Skeletal muscle cell (primary cell): ENCODE measurements around the gene KRT33A.
"Not testable (repeated sequence)": the region's sequence is repeated elsewhere in the genome, so short reads cannot be mapped to it uniquely, and the experiment has no call there.

Experiments
- DNase-seq: peaks from one replicate; pipeline ENCODE4 v3.0.0-alpha.2; 2010; ENCODE audit warnings: low read depth
- H3K4me3 ChIP-seq: 2 replicates; pipeline ENCODE4 v1.5.1; 2011; ENCODE audit warnings: low read depth, mild to moderate bottlenecking, control low read depth, low read length, moderate library complexity

The KRT33A gene

DNA sequence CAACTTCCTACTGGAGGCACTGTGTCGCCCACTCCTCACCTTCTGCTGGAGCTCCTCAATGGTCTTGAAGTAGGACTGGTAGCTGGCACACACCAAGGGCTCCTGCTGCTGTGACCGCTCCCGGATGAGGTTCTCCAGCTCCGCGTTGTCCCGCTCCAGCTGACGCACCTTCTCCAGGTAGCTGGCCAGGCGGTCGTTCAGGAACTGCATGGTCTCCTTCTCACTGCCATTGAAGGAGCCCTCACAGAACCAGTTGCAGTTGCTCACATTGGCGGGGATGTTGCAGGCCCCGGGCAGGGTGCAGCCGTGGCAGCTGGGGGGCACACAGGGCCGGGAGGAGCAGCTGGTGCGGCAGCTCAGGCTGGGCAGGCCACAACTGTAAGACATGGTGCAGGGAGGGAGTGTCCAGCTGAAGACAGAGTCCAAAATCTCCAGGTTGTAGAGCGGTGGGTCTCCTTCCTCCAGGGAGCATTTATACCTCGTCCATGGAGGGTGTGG, at the start of gene KRT33A:
Gene KRT33A (minus strand): TSS at position 448 of the 498 bp plus-strand sequence. CDS start 61 bp downstream, at position 387.
- not testable (repeated sequence) for H3K4me3 ChIP-seq

DNA sequence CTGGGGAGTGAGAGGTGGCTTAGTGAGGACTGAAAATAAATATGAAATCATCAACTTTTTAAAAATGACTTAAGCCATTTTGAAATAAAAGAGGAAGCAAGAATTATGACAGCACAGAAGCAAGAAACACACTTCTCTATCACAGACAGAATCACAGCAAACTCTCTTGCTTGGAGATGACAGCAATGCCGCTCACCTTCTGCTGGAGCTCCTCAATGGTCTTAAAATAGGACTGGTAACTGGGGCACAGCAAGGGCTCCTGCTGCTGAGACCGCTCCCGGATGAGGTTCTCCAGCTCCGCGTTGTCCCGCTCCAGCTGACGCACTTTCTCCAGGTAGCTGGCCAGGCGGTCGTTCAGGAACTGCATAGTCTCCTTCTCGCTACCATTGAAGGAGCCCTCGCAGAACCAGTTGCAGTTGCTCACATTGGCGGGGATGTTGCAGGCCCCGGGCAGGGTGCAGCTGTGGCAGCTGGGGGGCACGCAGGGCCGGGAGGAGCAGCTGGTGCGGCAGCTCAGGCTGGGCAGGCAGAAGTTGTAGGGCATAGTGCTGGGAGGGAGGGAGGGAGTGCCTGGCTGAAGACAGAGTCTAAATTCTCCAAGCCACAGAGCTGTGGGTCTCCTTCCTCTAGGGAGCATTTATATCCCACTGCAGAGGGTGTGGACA, 46.5 kb upstream of the KRT33A start, which contains the start of gene KRT31:
Gene KRT31 (minus strand): TSS at position 613 of the 665 bp plus-strand sequence. CDS start 69 bp downstream, at position 544.
- no peak within 1 kb of the TSS for H3K4me3 ChIP-seq
- no peak for DNase-seq

More for the DNA sequence above, at the start of gene KRT33A:
- not testable (repeated sequence) for DNase-seq

DNA sequence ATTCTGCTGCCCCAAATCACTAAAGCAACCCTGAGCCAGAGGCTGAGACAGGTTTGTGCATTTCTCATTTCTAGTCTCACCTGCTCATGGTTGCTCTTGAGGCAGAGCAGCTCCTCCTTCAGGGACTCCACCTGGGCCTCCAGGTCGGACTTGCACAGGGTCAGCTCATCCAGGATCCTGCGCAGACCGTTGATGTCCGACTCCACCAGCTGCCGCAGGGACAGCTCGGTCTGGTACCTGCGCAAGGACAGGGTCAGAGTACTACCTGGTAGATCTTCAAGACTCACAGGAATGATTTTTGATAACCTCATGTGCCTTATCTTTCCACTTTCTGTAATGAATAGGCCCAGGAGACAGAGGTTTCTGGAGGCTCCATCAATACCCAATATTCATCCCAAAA, 45.7 kb upstream of the KRT33A start:
- DNase-seq: no peak

DNA sequence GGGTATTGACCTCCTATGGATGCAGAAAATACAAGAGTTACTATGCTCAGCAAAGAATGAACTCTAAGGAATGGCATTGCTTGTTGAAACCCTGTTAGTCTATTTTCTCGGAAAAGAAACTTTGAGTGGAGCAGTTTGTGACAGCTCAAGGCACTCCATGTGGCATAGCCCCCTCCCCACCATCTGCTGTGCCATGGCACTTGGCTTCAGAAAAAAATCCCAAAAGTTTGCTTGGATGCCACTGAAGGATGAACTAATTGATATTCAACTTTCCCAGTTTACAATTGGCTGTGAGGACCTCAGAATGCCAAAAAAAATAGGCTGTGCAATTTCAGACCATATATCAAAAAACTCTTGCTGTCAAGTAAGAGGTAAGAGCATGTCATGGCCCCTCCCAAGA, 45.0 kb upstream of the KRT33A start:
- no peak for DNase-seq
- no peak overlapping the region for H3K4me3 ChIP-seq

More for the DNA sequence above, 45.7 kb upstream of the KRT33A start:
- no peak overlapping the region for H3K4me3 ChIP-seq

DNA sequence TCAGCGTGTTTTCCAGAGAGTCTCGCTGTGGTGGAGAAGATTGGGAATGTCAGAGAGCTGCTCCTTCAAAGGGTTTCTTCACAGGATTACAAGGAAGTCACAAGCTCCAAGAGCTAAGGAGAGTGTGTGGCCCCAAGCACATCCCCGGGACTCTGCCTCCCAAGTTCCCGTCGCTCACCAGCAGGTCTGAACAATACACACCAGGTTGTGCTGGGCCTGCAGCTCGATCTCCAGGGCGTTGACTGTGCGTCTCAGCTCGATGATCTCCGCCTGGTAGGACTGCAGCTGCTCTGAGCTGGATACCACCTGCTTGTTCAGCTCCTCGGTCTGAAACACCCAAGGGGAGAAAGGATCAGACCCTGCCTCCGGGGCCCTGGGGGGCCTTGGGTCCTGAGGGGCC, 44.4 kb upstream of the KRT33A start:
- not testable (repeated sequence) for DNase-seq, H3K4me3 ChIP-seq

DNA sequence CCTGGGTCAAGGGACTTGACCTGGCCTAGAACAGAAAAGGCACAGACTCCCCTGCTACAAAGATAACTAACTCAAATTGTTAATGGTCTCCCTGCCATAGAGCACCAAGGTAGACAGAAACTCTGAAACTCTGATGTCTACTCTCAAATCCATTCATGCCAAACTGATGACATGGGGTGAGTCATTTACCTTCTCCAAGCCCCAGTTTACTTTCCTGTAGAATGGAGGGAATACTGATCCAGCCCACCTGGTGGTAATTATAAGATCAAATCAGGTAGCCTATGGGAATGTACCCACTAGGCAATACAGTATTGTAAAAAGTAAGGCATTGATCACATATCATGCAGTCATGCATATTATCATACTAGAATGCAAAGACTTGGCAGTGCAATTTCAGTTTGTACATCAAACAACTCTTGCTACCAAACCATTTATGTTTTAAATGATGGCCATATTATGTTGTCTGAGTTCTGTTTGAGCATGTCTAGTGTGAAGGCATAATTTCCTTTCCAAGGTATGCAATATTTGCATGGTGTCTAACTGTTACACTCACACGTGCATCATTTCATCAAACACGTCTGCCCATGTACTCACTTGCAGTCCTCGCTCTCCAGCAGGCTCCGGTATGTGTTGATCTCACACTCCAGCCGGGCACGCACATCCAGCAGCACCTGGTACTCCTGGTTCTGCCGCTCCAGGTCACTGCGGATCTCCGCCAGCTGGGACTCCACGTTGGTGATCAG, 43.8 kb upstream of the KRT33A start:
- no peak for DNase-seq
- no peak overlapping the region for H3K4me3 ChIP-seq

DNA sequence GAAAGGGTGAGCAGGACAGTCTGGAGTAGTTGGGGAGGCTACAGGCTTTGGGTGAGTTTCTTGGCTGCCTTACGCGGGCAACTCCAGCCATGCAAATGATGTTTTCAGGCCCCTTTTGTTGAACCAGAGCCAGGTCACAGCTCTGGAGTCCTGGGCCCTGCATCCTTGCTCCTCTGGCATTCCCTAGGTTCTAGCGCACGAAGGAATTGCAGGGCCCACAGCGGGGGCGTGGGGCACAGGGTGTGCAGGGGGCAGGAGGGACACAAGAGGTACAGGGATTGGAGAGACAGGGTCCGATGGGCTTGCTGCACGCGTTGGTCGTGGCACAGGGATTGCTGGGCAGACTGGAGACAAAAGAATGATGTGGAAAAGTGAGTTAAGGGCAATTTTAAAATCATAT, 43.2 kb upstream of the KRT33A start:
- H3K4me3 ChIP-seq: no peak overlapping the region
- DNase-seq: no peak

DNA sequence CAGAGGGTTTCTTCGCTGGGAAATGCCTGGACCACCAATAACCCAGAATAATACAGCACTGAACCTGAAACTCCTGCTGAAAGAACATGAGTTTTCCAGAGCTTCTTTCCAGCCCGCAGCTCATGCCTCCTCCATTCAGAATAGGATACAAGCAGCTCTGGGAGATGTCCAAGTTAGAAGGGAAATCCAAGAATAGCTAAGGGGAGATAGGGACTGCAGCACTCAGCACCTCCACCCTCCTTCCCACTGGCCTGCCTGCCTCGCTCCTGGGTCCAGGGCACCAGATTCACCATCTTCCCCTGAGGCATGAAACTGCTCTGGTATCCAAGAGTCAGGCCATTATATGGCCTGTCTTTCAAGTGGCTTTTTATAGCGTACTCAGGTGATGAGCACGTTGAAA, 42.7 kb upstream of the KRT33A start:
- no peak for DNase-seq
- no peak overlapping the region for H3K4me3 ChIP-seq

DNA sequence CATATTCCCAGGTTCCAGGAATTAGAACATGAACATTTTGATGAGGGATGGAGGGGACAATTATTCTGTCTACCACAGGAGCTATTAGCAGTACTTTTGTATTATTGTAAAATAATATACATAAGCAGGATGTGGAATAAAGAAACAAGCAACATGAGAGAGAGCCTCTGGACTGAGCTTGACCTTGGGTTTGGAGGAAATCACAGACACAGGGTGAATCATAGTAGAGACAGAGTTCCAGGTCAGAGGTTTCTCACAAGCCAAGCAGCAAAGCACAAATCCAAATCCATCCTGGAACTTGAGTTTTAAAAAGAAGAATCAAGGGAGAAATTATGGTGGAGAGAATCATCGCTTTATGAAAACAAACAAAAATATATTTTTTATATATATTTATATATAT, 41.6 kb upstream of the KRT33A start:
- no peak for DNase-seq

DNA sequence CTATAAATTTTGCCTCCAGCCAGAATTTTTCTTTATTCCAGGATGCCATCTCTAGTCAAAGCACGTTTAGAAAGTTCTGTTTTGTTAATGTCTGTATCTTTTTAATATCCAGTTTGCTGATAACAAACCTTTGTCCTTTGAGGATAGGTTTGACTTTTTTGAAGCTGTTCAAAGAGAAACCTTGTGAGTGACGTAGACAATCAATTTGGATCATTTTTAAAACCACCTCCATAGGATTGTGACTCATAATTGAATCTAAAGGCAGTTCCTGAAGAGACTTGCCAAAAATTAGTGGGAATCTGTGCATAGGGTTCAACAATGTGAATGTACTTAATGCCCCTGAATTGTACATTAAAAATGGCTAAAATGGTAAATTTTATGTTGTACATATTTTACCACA, 40.9 kb upstream of the KRT33A start:
- no peak for DNase-seq
- H3K4me3 ChIP-seq: no peak overlapping the region

More for the DNA sequence above, 41.6 kb upstream of the KRT33A start:
- H3K4me3 ChIP-seq: no peak overlapping the region

DNA sequence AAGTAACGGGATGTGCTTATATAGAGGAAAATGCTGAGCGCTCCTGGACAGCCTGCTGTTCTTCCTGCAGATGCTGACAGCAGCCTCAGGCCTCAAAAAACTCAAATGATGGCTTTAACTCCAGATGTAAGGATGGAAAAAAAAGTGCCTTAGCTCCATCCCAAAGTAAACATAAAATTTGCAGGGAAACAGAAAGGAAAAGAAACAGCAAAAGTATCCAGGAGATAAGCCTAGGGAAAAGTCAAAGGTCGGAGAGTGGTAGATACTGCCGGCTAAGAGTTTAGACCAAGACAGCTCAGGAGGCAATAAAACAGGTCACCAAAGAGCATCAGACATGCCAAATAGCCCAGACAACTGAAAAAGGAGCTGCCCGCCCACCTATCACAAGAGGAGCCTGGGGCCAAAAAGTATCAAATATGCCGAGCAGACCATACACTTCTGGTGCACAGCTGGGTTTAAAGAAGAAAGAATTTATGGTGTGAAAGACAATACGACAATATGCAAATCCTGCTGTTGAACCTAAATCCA, 39.8 kb upstream of the KRT33A start:
- H3K4me3 ChIP-seq: no peak overlapping the region
- no peak for DNase-seq

DNA sequence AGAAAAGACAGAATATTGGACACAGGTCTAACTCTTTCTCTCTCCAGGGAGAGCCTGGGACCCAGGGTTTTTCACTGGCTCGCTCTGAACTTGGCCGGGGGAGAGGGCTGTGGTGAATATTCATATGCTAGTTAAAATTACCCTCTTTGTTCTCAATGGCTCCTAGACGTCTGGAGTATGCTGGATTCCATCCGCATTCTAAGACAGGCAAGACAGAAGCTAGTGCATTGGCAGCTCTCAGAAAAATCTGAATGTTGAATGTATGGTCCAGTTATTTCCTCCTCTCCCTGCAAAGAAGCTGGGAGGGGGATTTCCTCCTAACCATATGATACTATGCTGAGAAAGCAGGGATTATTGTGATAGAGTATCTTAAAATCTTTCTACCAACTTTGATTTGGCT, 37.0 kb upstream of the KRT33A start:
- DNase-seq: no peak
- H3K4me3 ChIP-seq: no peak overlapping the region

DNA sequence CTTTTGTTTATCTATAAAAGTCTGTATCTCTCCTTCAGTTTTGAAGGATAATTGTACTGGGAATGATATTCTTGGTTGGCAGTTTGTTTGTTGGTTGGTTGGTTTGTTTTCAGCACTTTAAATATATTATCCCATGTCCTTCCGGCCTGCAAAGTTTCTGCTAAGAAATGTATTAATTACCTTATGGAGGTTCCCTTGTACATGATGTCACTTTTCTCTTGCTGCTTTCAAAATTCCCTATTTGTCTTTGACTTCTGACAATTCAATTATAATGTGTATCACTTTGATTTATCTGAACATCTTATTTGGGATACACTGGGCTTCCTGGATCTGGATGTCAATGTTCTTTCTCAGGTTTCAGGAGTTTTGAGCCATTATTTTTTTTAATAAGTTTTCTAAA, 35.6 kb upstream of the KRT33A start:
- DNase-seq: no peak
- no peak overlapping the region for H3K4me3 ChIP-seq

DNA sequence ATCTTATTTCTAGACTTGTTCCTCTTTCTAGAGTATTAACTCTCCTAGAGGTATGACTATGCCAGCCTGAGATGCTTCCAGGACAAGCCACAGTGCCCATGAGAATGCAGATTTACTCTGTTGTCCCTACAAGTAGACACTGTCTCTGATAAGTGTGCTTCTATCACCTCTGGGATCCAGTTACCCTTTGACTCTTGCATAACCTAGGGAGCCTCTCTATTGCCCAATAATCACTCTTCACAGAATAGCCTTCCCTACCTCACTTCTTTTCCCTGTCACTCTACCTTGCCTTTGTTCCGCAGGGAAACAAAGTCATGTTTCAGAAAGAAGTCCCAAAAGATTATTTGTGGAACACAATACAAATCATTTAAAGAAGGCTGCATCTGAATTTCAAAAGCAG, 33.1 kb upstream of the KRT33A start:
- H3K4me3 ChIP-seq: no peak overlapping the region
- no peak for DNase-seq

DNA sequence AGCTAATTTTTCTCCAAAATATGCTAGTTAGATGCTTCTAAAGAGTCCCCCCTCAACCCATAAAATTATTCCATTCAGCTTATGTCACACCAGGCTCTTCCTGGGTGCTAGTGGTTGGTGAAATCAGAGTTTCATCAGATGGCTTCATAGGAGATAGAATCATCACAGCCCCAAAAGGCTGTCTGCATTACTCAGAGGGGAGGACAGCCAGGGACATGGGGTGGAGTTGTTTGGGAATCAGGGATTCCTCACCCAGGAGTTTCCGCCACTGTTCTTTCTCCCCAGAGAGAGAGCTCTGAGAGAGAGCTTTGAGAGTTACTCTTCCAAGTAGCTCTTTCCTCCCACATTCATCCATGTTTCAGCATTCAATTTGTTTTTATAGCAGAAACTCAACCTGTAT, 31.8 kb upstream of the KRT33A start:
- no peak for DNase-seq
- no peak overlapping the region for H3K4me3 ChIP-seq

DNA sequence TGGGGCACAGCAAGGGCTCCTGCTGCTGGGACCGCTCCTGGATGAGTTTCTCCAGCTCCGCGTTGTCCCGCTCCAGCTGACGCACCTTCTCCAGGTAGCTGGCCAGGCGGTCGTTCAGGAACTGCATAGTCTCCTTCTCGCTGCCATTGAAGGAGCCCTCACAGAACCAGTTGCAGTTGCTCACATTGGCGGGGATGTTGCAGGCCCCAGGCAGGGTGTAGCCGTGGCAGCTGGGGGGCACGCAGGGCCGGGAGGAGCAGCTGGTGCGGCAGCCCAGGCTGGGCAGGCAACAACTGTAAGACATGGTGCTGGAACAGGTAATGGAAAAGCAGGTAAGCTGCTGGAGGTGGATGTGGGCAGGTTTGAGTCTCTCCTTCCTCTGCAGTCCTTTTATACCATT, 31.3 kb upstream of the KRT33A start, which contains the start of gene KRT34:
Gene KRT34 (minus strand): TSS at position 364 of the 400 bp plus-strand sequence. CDS start 60 bp downstream, at position 304.
- H3K4me3 ChIP-seq: not testable (repeated sequence)

DNA sequence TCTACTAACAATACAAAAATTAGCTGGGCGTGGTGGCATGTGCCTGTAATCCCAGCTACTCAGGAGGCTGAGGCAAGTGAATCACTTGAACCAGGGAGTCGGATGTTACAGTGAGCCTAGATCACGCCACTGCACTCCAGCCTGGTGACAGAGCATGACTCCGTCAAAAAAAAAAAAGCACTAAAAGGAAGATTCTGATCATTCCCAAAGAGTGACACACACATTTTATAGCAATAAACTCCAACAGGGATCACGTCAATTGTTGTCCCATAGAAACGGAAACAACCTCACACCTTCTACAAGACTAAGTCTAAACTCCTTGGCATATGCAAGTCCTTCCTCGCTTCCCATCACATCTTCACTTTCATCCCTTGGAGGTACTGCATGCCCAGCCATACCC, 29.5 kb upstream of the KRT33A start:
- DNase-seq: peak; percentile 34
- H3K4me3 ChIP-seq: not testable (repeated sequence)

More for the DNA sequence above, 31.3 kb upstream of the KRT33A start, which contains the start of gene KRT34:
- not testable (repeated sequence) for DNase-seq

DNA sequence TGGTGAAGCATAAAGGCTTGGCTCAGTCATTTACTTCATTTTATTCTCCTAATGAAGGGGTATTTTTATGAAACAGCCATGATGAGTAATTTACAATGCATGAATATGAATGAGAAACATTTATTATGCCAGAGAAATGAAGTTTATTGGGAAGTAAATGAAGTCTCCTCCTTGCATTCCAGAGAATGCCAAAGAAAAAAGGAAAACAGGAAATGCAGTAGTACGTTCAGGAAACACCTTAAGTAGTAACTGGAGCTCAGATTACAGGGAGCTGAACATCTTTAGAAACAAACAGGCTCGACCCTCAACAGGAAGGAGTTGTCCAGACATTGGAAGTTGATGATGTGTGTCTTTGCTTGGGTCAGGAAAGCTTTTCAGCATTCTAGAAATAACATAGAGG, 26.9 kb upstream of the KRT33A start:
- H3K4me3 ChIP-seq: no peak overlapping the region
- DNase-seq: no peak

DNA sequence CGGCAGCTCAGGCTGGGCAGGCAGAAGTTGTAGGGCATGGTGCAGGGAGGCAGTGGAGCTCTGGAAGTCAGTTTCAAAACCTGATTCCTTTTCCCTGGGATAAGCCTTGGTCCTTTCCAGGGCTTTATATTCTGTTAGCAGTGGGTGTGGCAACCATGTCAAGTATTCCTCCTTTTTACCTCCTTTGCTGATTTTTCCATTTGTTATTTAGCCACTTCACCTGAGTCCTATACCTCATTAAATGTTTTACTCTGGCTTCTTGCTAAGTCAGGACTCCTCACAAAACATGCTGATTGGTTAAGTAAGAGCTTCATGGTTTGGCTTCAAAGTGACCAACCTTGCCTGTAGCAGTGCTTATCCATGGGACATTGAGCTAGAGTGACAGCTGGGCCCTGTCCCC, 19.1 kb upstream of the KRT33A start, which contains the start of gene KRT33B:
Gene KRT33B (minus strand): TSS at position 101 of the 400 bp plus-strand sequence. CDS start 63 bp downstream, at position 38.
- H3K4me3 ChIP-seq: no peak within 1 kb of the TSS
- DNase-seq: no peak

DNA sequence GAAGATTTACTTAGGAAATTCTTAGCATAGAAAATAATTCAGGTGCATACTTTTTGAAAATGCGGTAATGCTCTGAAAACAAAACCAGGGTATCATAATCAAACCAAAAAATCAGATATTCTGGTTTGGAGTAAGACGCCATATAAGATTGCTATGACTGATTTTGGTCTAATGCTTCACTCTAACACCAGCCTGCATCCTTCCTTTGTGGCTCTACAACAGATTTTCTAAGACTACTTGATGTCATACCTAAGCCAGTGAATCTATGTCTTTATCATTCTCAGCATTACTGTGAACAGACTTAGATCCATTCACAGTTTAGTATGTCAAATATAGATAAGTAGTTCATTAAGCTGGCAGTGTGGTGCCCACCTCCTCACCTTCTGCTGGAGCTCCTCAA, 18.4 kb upstream of the KRT33A start:
- no peak for DNase-seq
- no peak overlapping the region for H3K4me3 ChIP-seq
